ENCODE results near the gene DNAJB13.

Gene DNAJB13

GRCh38 chr11:74018331-74019005 lies 67.6 kb downstream of the DNAJB13 start:
- no peak for DNase-seq

GRCh38 chr11:74019104-74019738 lies 68.4 kb downstream of the DNAJB13 start:
- no peak for DNase-seq

- DNase-seq, result peak; percentile 79
Observed at GRCh38 chr11:74019860-74020259, 69.0 kb downstream of the DNAJB13 start.
